Measurements from ENCODE around the gene FNDC10. TPM values are rescaled to one million over a fixed set of nuclear protein-coding genes. Genes with fewer than 3 reads are reported as not detected.

The FNDC10 gene
- total RNA-seq, 1 donor: 0.43 TPM

GRCh38 chr1:1565340-1565739, 34.6 kb downstream of the FNDC10 start:
- no peak for DNase-seq (ENCODE audit: low read depth)
- TF ChIP-seq, protein P1, sequence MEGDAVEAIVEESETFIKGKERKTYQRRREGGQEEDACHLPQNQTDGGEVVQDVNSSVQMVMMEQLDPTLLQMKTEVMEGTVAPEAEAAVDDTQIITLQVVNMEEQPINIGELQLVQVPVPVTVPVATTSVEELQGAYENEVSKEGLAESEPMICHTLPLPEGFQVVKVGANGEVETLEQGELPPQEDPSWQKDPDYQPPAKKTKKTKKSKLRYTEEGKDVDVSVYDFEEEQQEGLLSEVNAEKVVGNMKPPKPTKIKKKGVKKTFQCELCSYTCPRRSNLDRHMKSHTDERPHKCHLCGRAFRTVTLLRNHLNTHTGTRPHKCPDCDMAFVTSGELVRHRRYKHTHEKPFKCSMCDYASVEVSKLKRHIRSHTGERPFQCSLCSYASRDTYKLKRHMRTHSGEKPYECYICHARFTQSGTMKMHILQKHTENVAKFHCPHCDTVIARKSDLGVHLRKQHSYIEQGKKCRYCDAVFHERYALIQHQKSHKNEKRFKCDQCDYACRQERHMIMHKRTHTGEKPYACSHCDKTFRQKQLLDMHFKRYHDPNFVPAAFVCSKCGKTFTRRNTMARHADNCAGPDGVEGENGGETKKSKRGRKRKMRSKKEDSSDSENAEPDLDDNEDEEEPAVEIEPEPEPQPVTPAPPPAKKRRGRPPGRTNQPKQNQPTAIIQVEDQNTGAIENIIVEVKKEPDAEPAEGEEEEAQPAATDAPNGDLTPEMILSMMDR (IDR thresholded peaks at IDR 0.05; ENCODE audit: insufficient read depth, low read depth, low read length): no peak
- no peak overlapping the region for H3K4me3 ChIP-seq (ENCODE audit: low read depth, low read length)

DNA sequence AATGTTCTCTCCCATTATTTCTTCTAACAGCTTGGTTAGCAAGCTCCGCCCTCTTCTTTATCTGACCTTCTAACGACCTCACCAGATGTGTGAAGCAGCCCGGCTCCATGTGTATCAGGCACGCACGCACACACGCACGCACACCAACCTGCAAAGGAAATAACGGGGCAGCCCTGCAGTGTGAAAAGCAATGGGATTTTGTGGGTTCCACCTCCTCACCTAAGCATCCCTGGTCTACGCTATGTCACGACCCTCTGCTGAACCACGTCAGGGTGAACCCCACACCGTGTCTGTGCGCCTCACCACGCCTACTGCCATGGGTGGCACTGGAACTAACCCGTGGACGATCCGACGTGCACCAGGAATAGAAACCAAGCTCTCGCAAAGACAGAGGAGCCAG, 35.7 kb downstream of the FNDC10 start:
- no peak overlapping the region for H3K4me3 ChIP-seq (ENCODE audit: low read depth, low read length)
- DNase-seq (ENCODE audit: low read depth): peak; percentile 62
- TF ChIP-seq, protein P1 (IDR thresholded peaks at IDR 0.05; ENCODE audit: insufficient read depth, low read depth, low read length): no peak

DNA sequence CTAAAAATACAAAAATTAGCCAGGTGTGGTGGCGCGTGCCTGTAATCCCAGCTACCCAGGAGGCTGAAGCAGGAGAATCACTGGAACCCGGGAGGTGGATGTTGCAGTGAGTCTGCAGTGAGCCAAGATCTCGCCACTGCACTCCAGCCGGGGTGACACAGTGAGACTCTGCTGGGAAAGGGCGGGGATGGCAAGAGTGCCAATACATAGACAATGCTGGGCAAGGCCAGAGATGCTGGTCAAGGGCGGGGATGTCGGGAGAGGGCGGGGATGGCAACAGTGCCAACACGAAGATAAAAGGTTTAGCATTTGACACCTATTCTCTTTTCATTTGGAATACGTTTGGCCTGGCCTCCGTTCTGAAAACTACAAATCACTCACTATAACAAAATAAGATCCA, 36.2 kb downstream of the FNDC10 start:
- DNase-seq (ENCODE audit: low read depth): no peak
- no peak overlapping the region for H3K4me3 ChIP-seq (ENCODE audit: low read depth, low read length)
- TF ChIP-seq, protein P1 (IDR thresholded peaks at IDR 0.05; ENCODE audit: insufficient read depth, low read depth, low read length): no peak

- no peak overlapping the region for H3K4me3 ChIP-seq (ENCODE audit: low read depth, low read length)
- TF ChIP-seq, protein P1 (IDR thresholded peaks at IDR 0.05; ENCODE audit: insufficient read depth, low read depth, low read length): no peak
- DNase-seq (ENCODE audit: low read depth): no peak
Observed at GRCh38 chr1:1562556-1563195, 37.3 kb downstream of the FNDC10 start.

GRCh38 chr1:1561801-1562470, 38.0 kb downstream of the FNDC10 start:
- TF ChIP-seq, protein P1 (IDR thresholded peaks at IDR 0.05; ENCODE audit: insufficient read depth, low read depth, low read length): no peak
- H3K4me3 ChIP-seq (ENCODE audit: low read depth, low read length): no peak overlapping the region
- DNase-seq (ENCODE audit: low read depth): no peak

- TF ChIP-seq, protein P1 (IDR thresholded peaks at IDR 0.05; ENCODE audit: insufficient read depth, low read depth, low read length): no peak
- DNase-seq (ENCODE audit: low read depth): no peak
- no peak overlapping the region for H3K4me3 ChIP-seq (ENCODE audit: low read depth, low read length)
Observed at GRCh38 chr1:1560178-1560577, 39.8 kb downstream of the FNDC10 start.
